ENCODE data around the gene ZMIZ1.

ZMIZ1 gene

DNA sequence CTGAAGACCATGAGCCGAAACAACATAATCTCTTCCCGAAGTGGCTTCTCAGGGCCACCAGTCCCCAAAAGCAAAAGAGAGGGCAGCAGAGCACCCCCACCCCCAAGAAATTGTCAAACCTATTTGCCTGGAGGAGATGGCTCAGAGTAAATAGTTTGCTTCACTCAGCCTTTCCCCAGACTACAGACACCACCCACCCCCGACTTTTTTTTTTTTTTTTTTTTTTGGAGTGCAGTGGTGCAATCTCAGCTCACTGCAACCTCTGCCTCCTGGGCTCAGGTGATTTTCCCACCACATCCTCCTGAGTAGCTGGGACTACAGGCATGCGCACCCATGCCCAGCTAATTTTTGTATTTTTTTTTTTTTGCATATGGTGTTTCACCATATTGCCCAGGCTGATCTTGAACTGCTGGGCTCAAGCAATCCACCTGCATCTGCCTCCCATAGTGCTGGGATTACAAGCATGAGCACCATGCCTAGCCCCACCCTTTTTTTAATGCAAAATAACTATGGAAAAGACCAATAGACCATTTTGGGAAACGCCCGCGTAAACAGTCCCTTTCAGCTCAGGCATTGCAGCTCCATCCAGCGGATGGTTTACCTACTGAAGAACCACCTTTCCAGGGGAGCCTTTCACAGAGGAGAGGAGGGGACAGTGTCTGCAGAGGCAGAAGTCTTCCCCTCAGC is 9.7 kb downstream of the ZMIZ1 start:
- WGBS (ENCODE audit: extremely low coverage, insufficient coverage, low lambda C conversion rate) = no CpG with 5 or more reads among the region's 8 CpGs
- Histone ChIP-seq H2BK15ac (replicated peaks; ENCODE audit: low read depth) (no peak overlapping the region), H3K9ac (ENCODE audit: low read length) (no peak overlapping the region), H2AK5ac (ENCODE audit: low read length) (no peak overlapping the region), H2BK120ac (ENCODE audit: low read depth, low read length) (no peak overlapping the region), H3K23ac (ENCODE audit: low read length) (no peak overlapping the region), H3K27me3 (ENCODE audit: insufficient read depth, low read length, poor library complexity) (no peaks in the 10 kb centered on the region), H3K27ac (ENCODE audit: low read depth, low read length) (no peak overlapping the region), H3K79me2 (ENCODE audit: control insufficient read depth, insufficient read depth, low read length) (peaks cover 97% of the 10 kb centered on the region), H3K36me3 (ENCODE audit: control insufficient read depth, insufficient read depth, low read length) (no peaks in the 10 kb centered on the region), H3K4me2 (ENCODE audit: low read length) (no peak overlapping the region), H3K79me1 (ENCODE audit: low read length) (peaks cover 50% of the 10 kb centered on the region), H3K18ac (ENCODE audit: low read length) (no peak overlapping the region), H3K4me1 (ENCODE audit: control insufficient read depth, low read depth, low read length) (peaks cover 21% of the 10 kb centered on the region), H2BK5ac (ENCODE audit: low read length) (no peak overlapping the region), H4K5ac (ENCODE audit: low read length) (no peak overlapping the region), H4K8ac (ENCODE audit: low read depth, low read length) (no peak overlapping the region), H3K4ac (ENCODE audit: low read depth, low read length) (no peak overlapping the region), H3K4me3 (ENCODE audit: low read length) (no peak overlapping the region), H3K56ac (ENCODE audit: low read length) (no peak overlapping the region)
- DNase-seq = no peak

GRCh38 chr10:79079054-79079397 is 10.3 kb downstream of the ZMIZ1 start:
- H3K36me3 ChIP-seq (ENCODE audit: control insufficient read depth, insufficient read depth, low read length) = no peaks in the 10 kb centered on the region
- peaks cover 97% of the 10 kb centered on the region for H3K79me2 ChIP-seq (ENCODE audit: control insufficient read depth, insufficient read depth, low read length)
- no peak overlapping the region for H3K56ac ChIP-seq (ENCODE audit: low read length)
- H3K4ac ChIP-seq (ENCODE audit: low read depth, low read length) = no peak overlapping the region
- no peak overlapping the region for H3K9ac ChIP-seq (ENCODE audit: low read length)
- no CpG with 5 or more reads among the region's 1 CpG for WGBS (ENCODE audit: extremely low coverage, insufficient coverage, low lambda C conversion rate)
- H4K8ac ChIP-seq (ENCODE audit: low read depth, low read length) = no peak overlapping the region
- peaks cover 52% of the 10 kb centered on the region for H3K79me1 ChIP-seq (ENCODE audit: low read length)
- H3K4me3 ChIP-seq (ENCODE audit: low read length) = no peak overlapping the region
- H2AK5ac ChIP-seq (ENCODE audit: low read length) = no peak overlapping the region
- H3K27me3 ChIP-seq (ENCODE audit: insufficient read depth, low read length, poor library complexity) = no peaks in the 10 kb centered on the region
- H3K23ac ChIP-seq (ENCODE audit: low read length) = no peak overlapping the region
- peaks cover 26% of the 10 kb centered on the region for H3K4me1 ChIP-seq (ENCODE audit: control insufficient read depth, low read depth, low read length)
- DNase-seq = no peak
- no peak overlapping the region for H2BK15ac ChIP-seq (replicated peaks; ENCODE audit: low read depth)
- no peak overlapping the region for H2BK120ac ChIP-seq (ENCODE audit: low read depth, low read length)
- no peak overlapping the region for H3K18ac ChIP-seq (ENCODE audit: low read length)
- H2BK5ac ChIP-seq (ENCODE audit: low read length) = no peak overlapping the region
- no peak overlapping the region for H3K27ac ChIP-seq (ENCODE audit: low read depth, low read length)
- H4K5ac ChIP-seq (ENCODE audit: low read length) = no peak overlapping the region
- no peak overlapping the region for H3K4me2 ChIP-seq (ENCODE audit: low read length)

- Histone ChIP-seq H4K8ac (ENCODE audit: low read depth, low read length) (no peak overlapping the region), H2BK15ac (replicated peaks; ENCODE audit: low read depth) (no peak overlapping the region), H2AK5ac (ENCODE audit: low read length) (no peak overlapping the region), H3K56ac (ENCODE audit: low read length) (peak overlapping the region; percentile 34), H3K79me2 (ENCODE audit: control insufficient read depth, insufficient read depth, low read length) (peaks cover 96% of the 10 kb centered on the region), H3K23ac (ENCODE audit: low read length) (no peak overlapping the region), H3K18ac (ENCODE audit: low read length) (no peak overlapping the region), H3K9ac (ENCODE audit: low read length) (no peak overlapping the region), H3K36me3 (ENCODE audit: control insufficient read depth, insufficient read depth, low read length) (no peaks in the 10 kb centered on the region), H3K27ac (ENCODE audit: low read depth, low read length) (no peak overlapping the region), H3K79me1 (ENCODE audit: low read length) (peaks cover 53% of the 10 kb centered on the region), H3K4me3 (ENCODE audit: low read length) (no peak overlapping the region), H3K27me3 (ENCODE audit: insufficient read depth, low read length, poor library complexity) (no peaks in the 10 kb centered on the region), H2BK5ac (ENCODE audit: low read length) (no peak overlapping the region), H3K4me1 (ENCODE audit: control insufficient read depth, low read depth, low read length) (peaks cover 28% of the 10 kb centered on the region), H3K4me2 (ENCODE audit: low read length) (no peak overlapping the region), H2BK120ac (ENCODE audit: low read depth, low read length) (no peak overlapping the region), H4K5ac (ENCODE audit: low read length) (no peak overlapping the region), H3K4ac (ENCODE audit: low read depth, low read length) (no peak overlapping the region)
- peak; percentile 57 for DNase-seq
- no CpG with 5 or more reads among the region's 15 CpGs for WGBS (ENCODE audit: extremely low coverage, insufficient coverage, low lambda C conversion rate)
Observed at GRCh38 chr10:79079490-79080355, 11.0 kb downstream of the ZMIZ1 start.

DNA sequence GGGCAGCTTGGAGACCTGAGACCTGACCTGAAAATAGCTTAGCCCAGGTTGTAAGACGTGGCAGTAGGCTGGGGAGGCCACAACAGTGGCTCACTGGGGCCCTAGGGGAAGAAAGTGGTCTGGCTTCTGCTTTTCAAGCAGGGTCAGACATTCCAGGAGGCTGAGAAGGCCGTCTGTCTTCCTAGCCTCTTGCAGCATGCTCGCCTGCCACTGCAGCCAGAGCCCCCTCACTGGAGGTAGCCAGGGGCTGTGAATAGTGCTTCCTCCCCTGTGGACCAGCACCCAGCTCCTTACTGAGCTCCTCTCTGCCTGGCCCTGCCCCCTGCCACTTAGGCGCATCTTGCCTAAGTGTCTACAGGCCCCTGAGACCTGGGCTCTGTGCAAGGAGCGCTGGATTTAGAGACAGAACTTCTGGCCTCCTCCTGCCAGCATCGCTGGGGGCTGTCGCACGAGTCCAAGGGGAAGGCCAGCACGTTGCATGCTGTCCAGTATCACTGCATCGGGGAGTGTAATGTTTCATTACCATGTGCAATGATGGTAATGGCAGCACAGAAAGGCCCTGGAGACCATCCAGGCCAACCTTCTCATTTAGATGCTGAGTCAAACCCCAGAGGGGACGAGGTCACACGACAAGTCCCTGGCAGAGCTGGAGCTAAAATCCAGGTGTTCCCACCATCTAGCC is 12.7 kb downstream of the ZMIZ1 start:
- Histone ChIP-seq H4K5ac (ENCODE audit: low read length) (no peak overlapping the region), H2AK5ac (ENCODE audit: low read length) (no peak overlapping the region), H3K23ac (ENCODE audit: low read length) (no peak overlapping the region), H2BK15ac (replicated peaks; ENCODE audit: low read depth) (no peak overlapping the region), H3K4me2 (ENCODE audit: low read length) (no peak overlapping the region), H3K36me3 (ENCODE audit: control insufficient read depth, insufficient read depth, low read length) (no peaks in the 10 kb centered on the region), H3K18ac (ENCODE audit: low read length) (no peak overlapping the region), H3K79me1 (ENCODE audit: low read length) (peaks cover 56% of the 10 kb centered on the region), H3K9ac (ENCODE audit: low read length) (no peak overlapping the region), H3K27ac (ENCODE audit: low read depth, low read length) (no peak overlapping the region), H2BK5ac (ENCODE audit: low read length) (no peak overlapping the region), H4K8ac (ENCODE audit: low read depth, low read length) (no peak overlapping the region), H3K79me2 (ENCODE audit: control insufficient read depth, insufficient read depth, low read length) (peaks cover 96% of the 10 kb centered on the region), H2BK120ac (ENCODE audit: low read depth, low read length) (no peak overlapping the region), H3K4me1 (ENCODE audit: control insufficient read depth, low read depth, low read length) (peaks cover 20% of the 10 kb centered on the region), H3K56ac (ENCODE audit: low read length) (no peak overlapping the region), H3K4ac (ENCODE audit: low read depth, low read length) (no peak overlapping the region), H3K27me3 (ENCODE audit: insufficient read depth, low read length, poor library complexity) (no peaks in the 10 kb centered on the region), H3K4me3 (ENCODE audit: low read length) (no peak overlapping the region)
- peak; percentile 66 for DNase-seq
- no CpG with 5 or more reads among the region's 12 CpGs for WGBS (ENCODE audit: extremely low coverage, insufficient coverage, low lambda C conversion rate)

- no peak overlapping the region for H2AK5ac ChIP-seq (ENCODE audit: low read length)
- no peaks in the 10 kb centered on the region for H3K27me3 ChIP-seq (ENCODE audit: insufficient read depth, low read length, poor library complexity)
- H2BK120ac ChIP-seq (ENCODE audit: low read depth, low read length) = no peak overlapping the region
- H3K4ac ChIP-seq (ENCODE audit: low read depth, low read length) = no peak overlapping the region
- no peaks in the 10 kb centered on the region for H3K36me3 ChIP-seq (ENCODE audit: control insufficient read depth, insufficient read depth, low read length)
- H3K4me3 ChIP-seq (ENCODE audit: low read length) = no peak overlapping the region
- no CpG with 5 or more reads among the region's 6 CpGs for WGBS (ENCODE audit: extremely low coverage, insufficient coverage, low lambda C conversion rate)
- no peak overlapping the region for H3K18ac ChIP-seq (ENCODE audit: low read length)
- H3K23ac ChIP-seq (ENCODE audit: low read length) = no peak overlapping the region
- no peak overlapping the region for H3K56ac ChIP-seq (ENCODE audit: low read length)
- no peak overlapping the region for H4K8ac ChIP-seq (ENCODE audit: low read depth, low read length)
- H2BK15ac ChIP-seq (replicated peaks; ENCODE audit: low read depth) = no peak overlapping the region
- peaks cover 20% of the 10 kb centered on the region for H3K4me1 ChIP-seq (ENCODE audit: control insufficient read depth, low read depth, low read length)
- no peak overlapping the region for H3K4me2 ChIP-seq (ENCODE audit: low read length)
- H3K27ac ChIP-seq (ENCODE audit: low read depth, low read length) = no peak overlapping the region
- peaks cover 55% of the 10 kb centered on the region for H3K79me1 ChIP-seq (ENCODE audit: low read length)
- H4K5ac ChIP-seq (ENCODE audit: low read length) = no peak overlapping the region
- no peak overlapping the region for H3K9ac ChIP-seq (ENCODE audit: low read length)
- no peak for DNase-seq
- H3K79me2 ChIP-seq (ENCODE audit: control insufficient read depth, insufficient read depth, low read length) = peaks cover 94% of the 10 kb centered on the region
- H2BK5ac ChIP-seq (ENCODE audit: low read length) = no peak overlapping the region
Observed at GRCh38 chr10:79082035-79082373, 13.2 kb downstream of the ZMIZ1 start.

Measured in mesendoderm (in vitro differentiated cells).